SJSA1 (cell line): Measurements from ENCODE around the gene METTL26. TPM values are rescaled to one million over a fixed set of nuclear protein-coding genes. Genes with fewer than 3 reads are reported as not detected.

Experiments
- DNase-seq, 2 experiments: peaks; one replicate each; pipeline ENCODE4 v3.0.0-alpha.2; 2015 to 2020; ENCODE audit warnings: low spot score in 2 of 2, low read depth in 1 of 2
- H3K27ac ChIP-seq: fragments of 250-450 bp; sonication (Bioruptor Pico); 2 replicates; pipeline ENCODE4 v1.5.1; 2020; ENCODE audit warnings: mild to moderate bottlenecking, moderate library complexity
- H3K27me3 ChIP-seq: fragments of 250-450 bp; sonication (Bioruptor Pico); replicated peaks from 2 replicates; pipeline ENCODE4 v1.5.1; 2020; ENCODE audit warnings: mild to moderate bottlenecking, moderate library complexity
- H3K36me3 ChIP-seq: fragments of 250-450 bp; sonication (Bioruptor Pico); 2 replicates; pipeline ENCODE4 v1.5.1; 2020; ENCODE audit warnings: mild to moderate bottlenecking
- H3K4me1 ChIP-seq: fragments of 250-450 bp; sonication (Bioruptor Pico); replicated peaks from 2 replicates; pipeline ENCODE4 v1.6.1; 2021; ENCODE audit warnings: mild to moderate bottlenecking
- H3K4me3 ChIP-seq: fragments of 250-450 bp; sonication (Bioruptor Pico); 2 replicates; pipeline ENCODE4 v1.5.1; 2020; ENCODE audit warnings: mild to moderate bottlenecking
- H3K9me3 ChIP-seq: fragments of 250-450 bp; sonication (Bioruptor Pico); replicated peaks from 2 replicates; pipeline ENCODE4 v1.5.1; 2020; ENCODE audit warnings: mild to moderate bottlenecking
- total RNA-seq: library from RNA; depleted of rRNA; stranded (reverse); fragments of >200 nt; shearing (Covaris generic); gene quantifications from 2 replicates; pipeline ENCODE4 v1.2.3, GENCODE V29; 2014

METTL26 gene
- total RNA-seq, 1 experiment from 2014 or later, result 73.1 TPM

- Histone ChIP-seq H3K4me3 (no peak overlapping the region), H3K9me3 (no peaks in the 10 kb centered on the region), H3K36me3 (peaks cover 18% of the 10 kb centered on the region), H3K4me1 (peaks cover 20% of the 10 kb centered on the region), H3K27me3 (no peaks in the 10 kb centered on the region), H3K27ac (no peak overlapping the region)
- DNase-seq, result no peak
These were observed 11.5 kb downstream of the METTL26 start for GRCh38 chr16:624526-625070.

GRCh38 chr16:622920-623280, 13.2 kb downstream of the METTL26 start:
- H3K27me3 ChIP-seq, result no peaks in the 10 kb centered on the region
- H3K27ac ChIP-seq, result no peak overlapping the region
- H3K36me3 ChIP-seq, result peaks cover 18% of the 10 kb centered on the region
- no peaks in the 10 kb centered on the region for H3K9me3 ChIP-seq
- no peak overlapping the region for H3K4me3 ChIP-seq
- DNase-seq, result no peak
- H3K4me1 ChIP-seq, result peaks cover 19% of the 10 kb centered on the region

- Histone ChIP-seq H3K36me3 (peaks cover 12% of the 10 kb centered on the region), H3K4me1 (peaks cover 6% of the 10 kb centered on the region), H3K9me3 (no peaks in the 10 kb centered on the region), H3K27ac (no peak overlapping the region), H3K27me3 (no peaks in the 10 kb centered on the region), H3K4me3 (no peak overlapping the region)
- DNase-seq, result no peak
These were observed 14.5 kb downstream of the METTL26 start for GRCh38 chr16:621526-622105.

DNA sequence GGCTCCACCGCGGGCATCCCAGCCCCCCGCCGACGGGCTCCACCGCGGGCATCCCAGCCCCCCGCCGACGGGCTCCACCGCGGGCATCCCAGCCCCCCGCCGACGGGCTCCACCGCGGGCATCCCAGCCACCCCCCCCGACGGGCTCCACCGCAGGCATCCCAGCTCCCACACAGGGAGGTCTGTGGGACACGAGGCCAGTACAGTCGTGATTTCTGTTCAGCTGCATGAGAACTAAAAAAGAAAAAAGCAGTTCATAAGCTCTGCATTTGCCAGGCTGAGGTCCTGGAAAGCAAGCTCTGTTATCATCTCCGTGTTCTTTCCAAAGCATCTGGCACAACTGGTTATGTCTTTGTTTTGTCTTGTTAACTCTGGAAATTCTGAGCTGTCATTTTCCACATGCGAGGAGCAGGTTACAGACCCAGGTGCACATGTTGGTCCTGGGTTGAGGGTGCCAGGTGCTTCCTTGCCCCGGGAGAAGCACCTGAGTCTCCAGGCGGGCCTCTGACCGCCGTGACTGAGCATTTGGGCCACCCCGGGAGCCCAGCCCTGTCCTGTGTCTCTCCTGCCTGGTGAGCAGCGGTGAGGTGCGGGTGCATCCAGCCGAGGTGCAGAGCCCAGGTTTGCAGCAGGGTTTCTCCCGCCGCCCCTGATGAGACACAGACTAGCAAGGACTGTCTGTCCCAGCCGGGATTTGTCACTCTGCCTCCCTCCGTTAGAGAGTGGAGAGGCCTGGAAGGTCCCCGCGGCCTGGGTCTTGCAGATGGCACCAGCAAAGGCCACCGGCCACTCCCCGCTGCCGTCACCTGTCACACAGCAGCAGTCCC, 15.2 kb downstream of the METTL26 start:
- no peak overlapping the region for H3K27ac ChIP-seq
- no peaks in the 10 kb centered on the region for H3K27me3 ChIP-seq
- no peaks in the 10 kb centered on the region for H3K9me3 ChIP-seq
- no peak overlapping the region for H3K4me3 ChIP-seq
- no peak for DNase-seq
- peaks cover 6% of the 10 kb centered on the region for H3K36me3 ChIP-seq
- no peaks in the 10 kb centered on the region; the same call in 1 of the 2 replicates for H3K4me1 ChIP-seq

- no peaks in the 10 kb centered on the region for H3K27me3 ChIP-seq
- H3K9me3 ChIP-seq, result no peaks in the 10 kb centered on the region
- H3K36me3 ChIP-seq, result no peaks in the 10 kb centered on the region
- no peak for DNase-seq
- H3K27ac ChIP-seq, result no peak overlapping the region
- no peak overlapping the region for H3K4me3 ChIP-seq
- H3K4me1 ChIP-seq, result no peaks in the 10 kb centered on the region
These were observed 16.5 kb downstream of the METTL26 start for GRCh38 chr16:619476-620100.

GRCh38 chr16:617855-618254, 18.2 kb downstream of the METTL26 start:
- DNase-seq, result no peak
- Histone ChIP-seq H3K4me1 (no peaks in the 10 kb centered on the region), H3K36me3 (no peaks in the 10 kb centered on the region), H3K27me3 (no peaks in the 10 kb centered on the region), H3K4me3 (no peak overlapping the region), H3K27ac (no peak overlapping the region), H3K9me3 (no peaks in the 10 kb centered on the region)

DNA sequence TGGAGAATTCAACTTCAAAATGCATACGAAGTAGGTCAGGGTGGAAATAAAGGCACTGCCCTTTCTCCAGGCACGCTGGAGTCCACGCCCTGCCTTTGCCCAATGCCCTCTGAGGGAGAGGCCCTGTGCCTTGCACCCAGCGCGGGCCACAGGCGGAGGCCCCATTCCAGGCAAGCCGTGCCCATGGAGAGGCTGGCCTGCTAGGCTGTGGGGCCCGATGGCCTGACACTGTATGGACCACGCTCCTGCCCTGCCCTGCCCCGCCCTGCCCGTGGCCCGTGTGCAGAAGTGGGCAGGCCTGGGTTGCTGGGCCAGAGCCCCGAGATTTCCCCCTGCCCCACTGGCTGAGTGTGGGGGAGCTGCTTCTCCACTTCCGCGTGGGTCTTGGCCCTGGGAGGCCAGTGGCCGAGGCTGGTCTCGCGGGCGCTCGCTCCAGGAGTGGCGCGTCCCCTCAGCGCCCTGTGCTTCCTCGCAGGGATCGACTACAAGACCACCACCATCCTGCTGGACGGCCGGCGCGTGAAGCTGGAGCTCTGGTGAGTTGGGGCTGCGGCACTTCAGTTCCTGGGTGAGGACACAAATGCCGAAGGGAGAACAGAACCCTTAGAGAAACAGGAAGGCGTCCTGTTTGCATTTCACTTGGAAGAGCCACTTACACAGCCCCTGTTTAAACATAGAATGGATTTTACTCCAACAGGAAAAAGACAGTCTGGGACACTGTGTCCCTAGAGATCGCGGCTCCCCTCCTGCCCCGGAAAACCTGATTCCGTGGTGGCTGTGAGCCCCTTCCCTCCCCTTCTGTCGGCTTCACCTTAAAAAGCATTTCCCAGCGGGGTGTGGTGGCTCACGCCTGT, 19.1 kb downstream of the METTL26 start:
- H3K27me3 ChIP-seq, result no peaks in the 10 kb centered on the region
- H3K4me1 ChIP-seq, result no peaks in the 10 kb centered on the region
- H3K4me3 ChIP-seq, result no peak overlapping the region
- no peak for DNase-seq
- H3K9me3 ChIP-seq, result no peaks in the 10 kb centered on the region
- H3K27ac ChIP-seq, result no peak overlapping the region
- no peaks in the 10 kb centered on the region for H3K36me3 ChIP-seq

DNA sequence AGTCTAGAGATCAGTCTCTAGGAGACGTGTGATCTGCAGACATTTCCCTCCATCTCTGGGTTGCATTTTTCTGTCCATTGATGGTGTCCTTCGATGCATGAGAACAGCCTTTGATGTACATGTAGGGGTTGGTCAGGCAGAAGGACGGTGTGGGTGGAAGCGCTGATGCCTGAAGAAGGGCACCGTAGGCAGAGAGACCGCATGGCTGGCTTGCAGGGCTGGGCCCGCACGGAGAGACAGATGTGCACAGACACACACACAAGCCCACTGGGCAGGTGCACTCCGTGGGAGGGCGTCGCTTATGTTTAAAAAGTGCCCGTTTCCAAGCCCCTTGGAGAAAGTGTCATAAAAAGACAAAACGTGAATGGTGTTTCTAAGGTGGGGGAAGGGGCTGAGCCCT, 21.0 kb downstream of the METTL26 start:
- Histone ChIP-seq H3K27me3 (no peaks in the 10 kb centered on the region), H3K27ac (no peak overlapping the region), H3K36me3 (no peaks in the 10 kb centered on the region), H3K4me1 (no peaks in the 10 kb centered on the region), H3K4me3 (no peak overlapping the region), H3K9me3 (no peaks in the 10 kb centered on the region)
- no peak for DNase-seq

DNA sequence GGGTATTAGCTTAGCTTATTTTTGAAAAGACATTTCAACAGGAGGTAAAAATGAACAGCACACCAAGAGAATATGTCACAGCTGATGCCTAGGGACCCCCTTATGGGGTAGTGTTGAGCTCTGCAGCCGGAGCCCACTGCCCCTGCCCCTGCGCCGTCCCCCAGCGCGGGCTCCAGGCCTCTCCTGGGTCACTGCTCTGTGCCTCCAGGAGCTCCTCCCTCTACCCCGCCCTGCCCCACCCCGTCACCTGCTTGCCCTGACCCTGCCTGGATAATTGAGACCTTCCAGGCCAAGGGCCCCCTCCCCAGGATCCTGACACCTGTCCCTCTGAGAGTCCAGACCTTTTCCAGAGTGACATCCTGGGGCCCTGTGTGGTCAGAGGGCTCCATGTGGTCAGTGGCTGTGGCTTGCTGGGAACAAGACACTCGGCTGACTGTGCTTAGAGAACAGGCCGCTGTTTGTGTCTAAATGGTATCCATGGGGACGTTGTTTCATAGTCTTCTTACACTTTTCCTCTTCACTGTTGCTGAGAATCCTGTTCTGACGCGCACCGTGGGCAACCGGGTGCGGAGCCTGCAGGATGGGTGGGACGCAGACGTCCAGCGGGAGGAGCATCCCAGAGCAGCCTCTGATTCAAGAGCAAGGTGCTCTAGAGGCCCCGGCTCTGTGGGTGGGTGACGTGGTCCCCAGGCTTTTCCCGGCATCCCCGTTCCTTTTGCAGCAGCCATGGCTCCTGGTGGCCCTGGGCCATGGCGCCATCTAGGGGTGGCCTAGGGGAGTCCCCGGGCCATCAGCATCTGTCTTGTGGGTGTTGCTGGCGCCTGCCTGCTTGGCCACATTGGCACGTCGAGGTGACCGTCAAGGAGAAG, 25.4 kb downstream of the METTL26 start:
- Histone ChIP-seq H3K27me3 (no peaks in the 10 kb centered on the region), H3K4me1 (no peaks in the 10 kb centered on the region), H3K27ac (no peak overlapping the region), H3K36me3 (no peaks in the 10 kb centered on the region), H3K4me3 (no peak overlapping the region), H3K9me3 (no peaks in the 10 kb centered on the region)
- no peak for DNase-seq

- H3K4me3 ChIP-seq, result no peak overlapping the region
- no peaks in the 10 kb centered on the region for H3K27me3 ChIP-seq
- H3K9me3 ChIP-seq, result no peaks in the 10 kb centered on the region
- no peaks in the 10 kb centered on the region for H3K36me3 ChIP-seq
- DNase-seq, result no peak
- H3K4me1 ChIP-seq, result no peaks in the 10 kb centered on the region
- H3K27ac ChIP-seq, result no peak overlapping the region
These were observed 26.1 kb downstream of the METTL26 start for GRCh38 chr16:609984-610383.

GRCh38 chr16:609316-609715, 26.8 kb downstream of the METTL26 start:
- H3K27ac ChIP-seq, result no peak overlapping the region
- no peak for DNase-seq
- no peaks in the 10 kb centered on the region for H3K27me3 ChIP-seq
- H3K4me3 ChIP-seq, result no peak overlapping the region
- H3K4me1 ChIP-seq, result no peaks in the 10 kb centered on the region
- H3K9me3 ChIP-seq, result no peaks in the 10 kb centered on the region
- no peaks in the 10 kb centered on the region for H3K36me3 ChIP-seq

DNA sequence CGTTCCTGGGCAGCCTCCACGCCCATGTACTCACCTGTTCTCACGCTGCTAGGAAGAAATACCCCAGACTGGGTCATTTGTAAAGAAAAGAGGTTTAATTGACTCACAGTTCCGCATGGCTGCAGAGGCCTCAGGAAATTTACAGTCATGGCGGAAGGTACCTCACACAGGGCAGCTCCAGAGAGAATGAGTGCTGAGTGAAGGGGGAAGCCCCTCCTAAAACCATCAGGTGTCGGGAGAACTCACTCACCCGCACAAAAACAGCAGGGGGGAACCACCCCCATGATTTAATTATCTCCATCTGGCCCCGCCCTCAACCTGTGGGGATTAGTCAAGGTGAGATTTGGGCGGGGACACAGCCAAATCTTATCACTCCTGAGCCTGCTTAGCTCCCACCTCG, 28.1 kb downstream of the METTL26 start:
- Histone ChIP-seq H3K4me3 (no peak overlapping the region), H3K9me3 (no peaks in the 10 kb centered on the region), H3K4me1 (no peaks in the 10 kb centered on the region), H3K27ac (no peak overlapping the region), H3K27me3 (no peaks in the 10 kb centered on the region), H3K36me3 (no peaks in the 10 kb centered on the region)
- DNase-seq, result no peak
